DND-41 (cell line): ENCODE data around the gene TRAF1.

Source experiments
- EZH2 ChIP-seq: IDR thresholded peaks from 3 replicates; pipeline ENCODE4 v1.6.1; 2012; ENCODE audit warnings: borderline replicate concordance, low read depth, mild to moderate bottlenecking, moderate library complexity, low read length, inconsistent platforms; ENCODE audit not compliant: severe bottlenecking
- TF ChIP-seq, protein P1 (sequence below): IDR thresholded peaks from 2 replicates; pipeline ENCODE4 v1.5.1; 2012; ENCODE audit warnings: borderline replicate concordance, low read length, moderate library complexity, mild to moderate bottlenecking; ENCODE audit not compliant: poor library complexity, severe bottlenecking; ENCODE audit errors: extremely low read depth

DNA sequence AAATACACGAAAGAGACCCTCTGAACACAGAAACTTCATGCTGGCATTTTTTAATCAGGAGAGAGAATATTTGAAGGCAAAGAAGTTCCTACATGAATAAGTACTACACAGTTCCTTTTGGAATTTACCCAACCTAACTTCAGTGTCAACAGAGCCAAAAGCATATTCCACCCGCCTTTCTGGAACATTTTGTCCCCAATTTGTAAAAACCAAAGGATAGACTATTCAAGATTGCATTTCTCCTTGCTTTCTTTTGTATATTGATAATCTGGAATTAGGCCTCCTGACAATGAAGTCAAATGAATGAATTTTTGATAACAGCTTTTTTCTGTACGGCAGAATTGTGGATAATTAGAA lies 39.4 kb upstream of the TRAF1 start:
- no peak for TF ChIP-seq EZH2
- TF ChIP-seq, protein P1, sequence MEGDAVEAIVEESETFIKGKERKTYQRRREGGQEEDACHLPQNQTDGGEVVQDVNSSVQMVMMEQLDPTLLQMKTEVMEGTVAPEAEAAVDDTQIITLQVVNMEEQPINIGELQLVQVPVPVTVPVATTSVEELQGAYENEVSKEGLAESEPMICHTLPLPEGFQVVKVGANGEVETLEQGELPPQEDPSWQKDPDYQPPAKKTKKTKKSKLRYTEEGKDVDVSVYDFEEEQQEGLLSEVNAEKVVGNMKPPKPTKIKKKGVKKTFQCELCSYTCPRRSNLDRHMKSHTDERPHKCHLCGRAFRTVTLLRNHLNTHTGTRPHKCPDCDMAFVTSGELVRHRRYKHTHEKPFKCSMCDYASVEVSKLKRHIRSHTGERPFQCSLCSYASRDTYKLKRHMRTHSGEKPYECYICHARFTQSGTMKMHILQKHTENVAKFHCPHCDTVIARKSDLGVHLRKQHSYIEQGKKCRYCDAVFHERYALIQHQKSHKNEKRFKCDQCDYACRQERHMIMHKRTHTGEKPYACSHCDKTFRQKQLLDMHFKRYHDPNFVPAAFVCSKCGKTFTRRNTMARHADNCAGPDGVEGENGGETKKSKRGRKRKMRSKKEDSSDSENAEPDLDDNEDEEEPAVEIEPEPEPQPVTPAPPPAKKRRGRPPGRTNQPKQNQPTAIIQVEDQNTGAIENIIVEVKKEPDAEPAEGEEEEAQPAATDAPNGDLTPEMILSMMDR: no peak
